ENCODE results near the gene CDH4.

DNA sequence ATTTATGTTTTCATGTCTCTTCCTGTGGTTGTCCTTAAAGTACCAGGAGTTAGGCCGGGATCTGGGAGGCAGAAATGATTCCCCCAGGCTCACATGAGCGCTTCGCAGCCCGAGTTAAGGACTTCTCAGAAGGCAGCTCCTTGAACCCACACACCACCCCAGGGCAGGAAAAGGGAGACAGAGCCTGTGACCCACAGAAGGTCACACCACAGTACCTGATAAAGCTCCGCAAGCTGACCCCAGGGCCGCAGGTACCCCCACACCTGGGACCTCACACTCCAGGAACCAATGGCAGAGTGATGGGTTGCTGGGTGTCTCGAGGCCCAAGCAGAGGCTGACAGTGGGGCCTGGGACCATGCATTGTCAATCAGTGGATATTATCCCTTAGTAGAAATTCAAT, 207.6 kb downstream of the CDH4 start:
- no peak for TF ChIP-seq POLR2A (IDR thresholded peaks at IDR 0.05)
- TF ChIP-seq, protein P1, sequence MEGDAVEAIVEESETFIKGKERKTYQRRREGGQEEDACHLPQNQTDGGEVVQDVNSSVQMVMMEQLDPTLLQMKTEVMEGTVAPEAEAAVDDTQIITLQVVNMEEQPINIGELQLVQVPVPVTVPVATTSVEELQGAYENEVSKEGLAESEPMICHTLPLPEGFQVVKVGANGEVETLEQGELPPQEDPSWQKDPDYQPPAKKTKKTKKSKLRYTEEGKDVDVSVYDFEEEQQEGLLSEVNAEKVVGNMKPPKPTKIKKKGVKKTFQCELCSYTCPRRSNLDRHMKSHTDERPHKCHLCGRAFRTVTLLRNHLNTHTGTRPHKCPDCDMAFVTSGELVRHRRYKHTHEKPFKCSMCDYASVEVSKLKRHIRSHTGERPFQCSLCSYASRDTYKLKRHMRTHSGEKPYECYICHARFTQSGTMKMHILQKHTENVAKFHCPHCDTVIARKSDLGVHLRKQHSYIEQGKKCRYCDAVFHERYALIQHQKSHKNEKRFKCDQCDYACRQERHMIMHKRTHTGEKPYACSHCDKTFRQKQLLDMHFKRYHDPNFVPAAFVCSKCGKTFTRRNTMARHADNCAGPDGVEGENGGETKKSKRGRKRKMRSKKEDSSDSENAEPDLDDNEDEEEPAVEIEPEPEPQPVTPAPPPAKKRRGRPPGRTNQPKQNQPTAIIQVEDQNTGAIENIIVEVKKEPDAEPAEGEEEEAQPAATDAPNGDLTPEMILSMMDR (IDR thresholded peaks at IDR 0.05), result no peak
